ENCODE results near the gene ROBO3. TPM values are rescaled to one million over a fixed set of nuclear protein-coding genes. Genes with fewer than 3 reads are reported as not detected.

The ROBO3 gene
- total RNA-seq, 4 donors from 2014 or later = 10.7 to 19.7 (median 16.7) TPM

DNA sequence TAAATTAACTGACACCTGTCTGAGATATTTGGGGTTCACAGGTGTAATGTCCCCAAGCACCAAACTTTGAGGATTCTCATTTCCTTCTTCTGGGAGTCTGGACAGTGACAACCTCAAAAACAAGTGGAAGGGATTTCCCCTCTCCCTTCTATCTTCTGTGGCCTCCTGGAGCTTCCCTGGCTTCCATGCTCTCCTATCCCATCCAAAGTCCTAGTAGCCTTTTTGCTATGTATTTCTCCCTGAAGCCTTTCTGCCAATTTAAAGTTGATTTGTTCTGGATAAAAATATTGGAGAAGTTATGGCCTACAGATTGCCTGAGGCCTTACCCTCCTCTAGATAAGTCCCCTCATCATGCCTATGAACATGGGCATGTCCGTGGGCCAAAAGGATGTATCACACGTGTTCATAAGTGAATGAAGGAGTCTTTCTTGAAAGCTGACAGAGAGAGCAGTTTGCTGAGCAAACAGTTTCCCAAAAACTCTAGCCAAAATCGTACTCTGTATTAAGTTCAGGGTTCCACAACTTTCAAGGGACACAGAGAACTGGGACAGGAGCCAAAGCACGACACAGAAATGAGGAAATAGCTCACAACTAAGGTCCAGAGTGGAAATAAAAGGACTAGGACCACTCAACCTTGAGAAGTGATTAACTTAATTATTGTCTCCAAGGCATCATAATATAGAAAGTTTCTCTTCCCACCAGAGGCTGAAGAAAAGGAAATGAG is 63.9 kb downstream of the ROBO3 start:
- TF ChIP-seq, protein P1, sequence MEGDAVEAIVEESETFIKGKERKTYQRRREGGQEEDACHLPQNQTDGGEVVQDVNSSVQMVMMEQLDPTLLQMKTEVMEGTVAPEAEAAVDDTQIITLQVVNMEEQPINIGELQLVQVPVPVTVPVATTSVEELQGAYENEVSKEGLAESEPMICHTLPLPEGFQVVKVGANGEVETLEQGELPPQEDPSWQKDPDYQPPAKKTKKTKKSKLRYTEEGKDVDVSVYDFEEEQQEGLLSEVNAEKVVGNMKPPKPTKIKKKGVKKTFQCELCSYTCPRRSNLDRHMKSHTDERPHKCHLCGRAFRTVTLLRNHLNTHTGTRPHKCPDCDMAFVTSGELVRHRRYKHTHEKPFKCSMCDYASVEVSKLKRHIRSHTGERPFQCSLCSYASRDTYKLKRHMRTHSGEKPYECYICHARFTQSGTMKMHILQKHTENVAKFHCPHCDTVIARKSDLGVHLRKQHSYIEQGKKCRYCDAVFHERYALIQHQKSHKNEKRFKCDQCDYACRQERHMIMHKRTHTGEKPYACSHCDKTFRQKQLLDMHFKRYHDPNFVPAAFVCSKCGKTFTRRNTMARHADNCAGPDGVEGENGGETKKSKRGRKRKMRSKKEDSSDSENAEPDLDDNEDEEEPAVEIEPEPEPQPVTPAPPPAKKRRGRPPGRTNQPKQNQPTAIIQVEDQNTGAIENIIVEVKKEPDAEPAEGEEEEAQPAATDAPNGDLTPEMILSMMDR (IDR thresholded peaks at IDR 0.05; ENCODE audit: low read depth) = no peak

DNA sequence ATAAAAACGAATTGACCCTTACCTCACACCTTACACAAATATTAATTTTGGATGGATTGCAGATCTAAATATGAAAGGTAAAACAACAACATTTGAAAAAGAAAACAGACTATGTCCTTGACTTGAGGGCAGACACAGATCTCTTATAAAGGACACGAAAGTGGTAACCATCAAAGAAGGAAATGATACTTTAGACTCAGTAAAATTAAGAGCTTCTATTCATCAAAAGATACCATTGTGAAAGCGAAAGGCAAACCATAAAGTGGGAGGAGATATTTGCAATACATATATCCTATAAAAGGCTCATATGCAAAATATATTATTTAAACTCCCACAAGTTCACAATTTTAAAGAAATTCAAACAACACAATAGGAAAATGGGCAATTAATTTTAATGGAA is 65.6 kb downstream of the ROBO3 start:
- TF ChIP-seq, protein P1 (IDR thresholded peaks at IDR 0.05; ENCODE audit: low read depth) = no peak

Other genes starting within 250 kb of the ROBO3 start
- gene TBRG1, start 242.6 kb upstream of the ROBO3 start, total RNA-seq = 10 to 100 TPM; 34.5 to 40.5 (median 37.6) TPM
- gene SIAE, start 191.7 kb upstream of the ROBO3 start, total RNA-seq = 10 to 100 TPM in 3 of 4 donors, 1 to 10 TPM in 1; 8.5 to 17.1 (median 12.8) TPM
- 1 to 10 TPM in 3 of 4 donors, under 1 TPM in 1; 0.94 to 5.3 (median 1.5) TPM for gene SPA17, start 191.5 kb upstream of the ROBO3 start, total RNA-seq
- gene NRGN, start 125.5 kb upstream of the ROBO3 start, total RNA-seq = 1 to 10 TPM in 3 of 4 donors, not detected in 1; 1.3 to 2.0 (median 2.0) TPM
- not detected for gene VSIG2, start 113.2 kb upstream of the ROBO3 start, total RNA-seq
- gene ESAM, start 103.1 kb upstream of the ROBO3 start, total RNA-seq = 10 to 100 TPM; 15.0 to 82.7 (median 38.6) TPM
- 10 to 100 TPM; 11.6 to 23.9 (median 15.0) TPM for gene MSANTD2, start 65.0 kb upstream of the ROBO3 start, total RNA-seq
- 100 to 1,000 TPM in 1 of 4 donors, 10 to 100 TPM in 3; 17.5 to 152 (median 21.0) TPM for gene ROBO4, start 32.4 kb downstream of the ROBO3 start, total RNA-seq
- gene HEPN1, start 53.8 kb downstream of the ROBO3 start, total RNA-seq = not detected
- 10 to 100 TPM in 3 of 4 donors, 1 to 10 TPM in 1; 8.3 to 62.0 (median 13.6) TPM for gene HEPACAM, start 70.6 kb downstream of the ROBO3 start, total RNA-seq
- gene CCDC15, start 88.8 kb downstream of the ROBO3 start, total RNA-seq = 1 to 10 TPM; 1.8 to 3.4 (median 2.6) TPM
- gene SLC37A2, start 197.9 kb downstream of the ROBO3 start, total RNA-seq = 10 to 100 TPM; 14.7 to 59.7 (median 22.5) TPM
- 10 to 100 TPM; 15.6 to 34.1 (median 30.8) TPM for gene TMEM218, start 246.2 kb downstream of the ROBO3 start, total RNA-seq

All from subcutaneous adipose tissue (tissue), 4 donors.